Epidermal melanocyte (primary cell): ENCODE results near the gene CCL28.

Experiments used
- DNase-seq: peaks from one replicate; pipeline ENCODE4 v3.0.0; 2011; ENCODE audit warnings: low spot score; ENCODE audit not compliant: insufficient read length

CCL28 gene

DNA sequence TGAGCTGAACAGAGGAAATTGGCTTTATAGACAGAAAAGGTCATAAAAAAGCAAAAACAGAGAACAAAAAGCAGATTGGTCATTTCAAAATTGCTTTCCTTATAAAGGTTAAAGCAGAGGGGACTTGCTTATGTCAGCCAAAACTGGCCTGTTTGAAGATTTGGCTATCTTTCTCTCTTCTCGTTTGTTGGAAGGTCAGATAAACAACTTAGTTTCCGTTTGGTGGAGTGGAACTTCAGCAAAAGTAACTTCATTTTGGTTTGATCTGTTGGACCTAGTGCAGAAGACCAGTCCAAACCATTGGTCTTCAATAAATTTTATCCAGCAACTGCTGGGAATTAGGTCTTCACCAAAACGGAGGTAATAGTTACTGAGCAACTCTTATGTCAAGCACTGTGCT, 53.9 kb downstream of the CCL28 start:
- DNase-seq: no peak

DNA sequence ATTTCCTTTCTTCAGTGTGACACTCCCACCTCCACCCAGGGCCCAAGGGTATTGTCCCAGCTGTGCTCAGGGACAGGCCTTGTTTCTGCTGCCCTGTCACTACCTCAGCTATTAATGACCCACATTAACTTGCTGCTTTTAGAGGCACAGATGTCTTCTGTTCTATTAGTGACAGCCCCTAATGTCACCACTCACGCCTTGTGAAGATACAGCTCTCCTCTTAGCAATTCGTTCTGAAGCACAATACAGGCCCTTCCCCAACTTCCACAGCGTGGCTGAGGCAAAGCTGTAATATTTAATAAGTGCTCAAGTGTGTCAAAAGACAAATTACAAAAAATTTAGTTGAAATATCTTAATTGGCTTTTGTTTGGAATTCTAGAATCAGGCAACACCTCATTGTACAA, 54.3 kb downstream of the CCL28 start:
- no peak for DNase-seq

DNA sequence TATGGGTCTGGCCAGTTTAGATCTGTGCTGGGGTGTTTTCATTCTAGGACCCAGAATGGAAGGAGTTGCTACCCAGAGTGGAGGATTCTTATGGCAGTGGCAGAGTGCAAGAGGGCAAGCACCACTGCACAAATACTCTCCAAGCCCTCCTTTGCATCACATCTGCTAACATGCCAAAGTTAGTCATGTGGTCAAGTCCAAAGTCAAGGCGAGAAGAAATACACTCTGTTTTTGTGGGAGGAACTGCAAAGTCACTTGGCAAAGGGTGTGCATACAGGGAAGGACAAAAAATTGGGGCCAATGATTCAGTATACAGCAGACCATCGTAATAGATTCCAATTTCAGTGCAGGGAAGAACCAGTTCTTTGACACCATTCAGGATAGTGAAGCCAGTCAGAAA, 55.1 kb downstream of the CCL28 start:
- no peak for DNase-seq

DNA sequence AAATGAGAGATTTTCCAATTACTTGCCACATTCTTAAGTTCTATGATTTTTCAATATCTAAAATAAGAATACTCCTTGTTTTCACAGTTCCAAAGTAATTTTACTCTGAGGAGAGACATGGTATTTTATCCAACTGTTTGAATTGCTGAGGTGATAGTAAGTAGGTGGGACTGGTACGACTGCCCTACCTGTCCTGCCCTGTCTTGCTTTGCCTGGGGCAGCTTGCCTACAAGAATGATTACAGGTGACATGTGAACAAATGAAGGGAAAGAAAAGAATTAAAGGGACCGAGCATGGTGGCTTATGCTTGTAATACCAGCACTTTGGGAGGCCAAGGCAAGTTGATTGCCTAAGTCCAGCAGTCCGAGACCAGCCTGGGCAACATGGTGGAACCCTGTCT, 57.4 kb downstream of the CCL28 start:
- no peak for DNase-seq

- no peak for DNase-seq
Observed at GRCh38 chr5:43353668-43354067, 58.5 kb downstream of the CCL28 start.

DNA sequence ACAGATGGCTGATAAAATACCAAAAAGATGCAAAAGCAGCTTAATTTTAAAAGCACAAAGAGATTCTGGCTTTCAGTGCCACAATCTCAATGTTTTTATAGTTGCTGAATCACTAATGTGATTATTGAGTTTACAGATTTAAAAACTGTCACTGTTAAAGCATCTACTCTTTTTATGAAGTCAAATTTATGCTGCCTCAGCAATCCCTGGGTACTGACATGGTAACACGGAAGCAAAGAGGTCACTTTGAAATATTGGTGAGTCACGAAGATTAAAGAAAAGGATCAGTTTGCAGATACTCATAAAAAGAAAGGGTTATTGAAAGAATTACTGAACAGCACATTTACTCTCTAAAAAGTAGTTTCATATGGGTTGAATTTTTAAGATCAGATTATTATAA, 59.3 kb downstream of the CCL28 start:
- no peak for DNase-seq

GRCh38 chr5:43352131-43352530, 60.1 kb downstream of the CCL28 start:
- no peak for DNase-seq

- DNase-seq: no peak
Observed at GRCh38 chr5:43348861-43349363, 63.3 kb downstream of the CCL28 start.

DNA sequence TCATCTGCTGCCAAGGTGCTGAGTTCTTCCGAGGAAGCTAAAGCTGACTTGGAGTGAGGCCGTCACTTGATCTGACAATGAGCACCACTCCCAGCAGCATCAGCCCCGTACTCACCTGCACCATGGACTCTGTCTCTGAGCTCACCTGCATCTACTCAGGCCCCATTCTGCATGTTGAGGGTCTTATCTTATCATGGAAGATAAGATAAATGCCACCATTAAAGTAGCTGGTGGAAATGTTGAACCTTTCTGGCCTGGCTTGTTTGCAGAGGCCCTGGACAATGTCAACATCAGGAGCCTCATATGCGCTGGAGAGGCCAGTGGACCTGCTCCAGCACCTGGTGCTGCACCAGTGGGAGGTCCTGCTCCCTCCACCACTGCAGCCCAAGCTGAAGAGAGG, 64.0 kb downstream of the CCL28 start:
- DNase-seq: no peak

GRCh38 chr5:43338862-43339261, 73.3 kb downstream of the CCL28 start:
- DNase-seq: no peak

DNA sequence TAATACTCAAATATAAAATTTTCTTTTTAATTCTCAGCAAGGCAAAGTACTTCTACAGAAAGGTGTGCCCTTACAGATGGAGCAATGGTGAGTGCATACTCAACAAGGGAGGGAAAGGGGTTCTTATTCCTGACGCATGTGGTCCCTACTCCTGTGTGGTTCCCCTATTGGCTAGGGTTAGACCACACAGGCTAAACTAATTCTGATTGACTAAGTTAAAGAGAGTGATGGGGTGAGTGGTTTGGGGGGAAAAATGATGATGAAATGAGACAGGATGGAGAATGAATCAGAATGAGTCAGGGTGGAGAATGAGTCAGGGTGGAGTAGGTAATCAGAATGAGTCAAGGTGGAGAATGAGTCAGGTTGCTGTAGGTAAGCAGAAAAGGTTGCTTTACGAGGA, 76.0 kb downstream of the CCL28 start:
- DNase-seq: no peak

- DNase-seq: no peak
Observed at GRCh38 chr5:43335681-43336080, 76.5 kb downstream of the CCL28 start.

GRCh38 chr5:43332401-43332800, 79.8 kb downstream of the CCL28 start:
- no peak for DNase-seq
